CD14-positive monocyte (primary cell): ENCODE measurements around the gene CTNNA2. TPM values are rescaled to one million over a fixed set of nuclear protein-coding genes. Genes with fewer than 3 reads are reported as not detected.

Source experiments
- DNase-seq, 3 donors: peaks; one replicate each; pipeline ENCODE4 v3.0.0-alpha.2; 2011 to 2022
- H2AFZ ChIP-seq: 2 replicates; pipeline ENCODE4 v1.6.0; 2012; ENCODE audit warnings: mild to moderate bottlenecking, low read depth, low read length, inconsistent platforms; ENCODE audit not compliant: insufficient read depth, poor library complexity, severe bottlenecking
- H3K27ac ChIP-seq, 2 donors: 1 replicate in 1 of 2; 2 replicates in 1 of 2; pipeline ENCODE4 v1.5.1; 2012 to 2013; ENCODE audit warnings: low read length in 2 of 2, control low read depth in 1 of 2, inconsistent platforms in 1 of 2, low read depth in 1 of 2, mild to moderate bottlenecking in 1 of 2
- H3K27me3 ChIP-seq, 2 donors: one replicate each; pipeline versions ENCODE4 v1.6.0 to v1.6.1; 2011 to 2013; ENCODE audit warnings: low read length in 2 of 2; ENCODE audit not compliant: control insufficient read depth in 2 of 2, insufficient read depth in 2 of 2
- H3K36me3 ChIP-seq, 2 donors: replicated peaks in 1 of 2; 1 replicate in 1 of 2; 2 replicates in 1 of 2; pipeline versions ENCODE4 v1.5.1 to v1.6.1; 2012 to 2013; ENCODE audit warnings: low read length in 2 of 2, control low read depth in 1 of 2, inconsistent platforms in 1 of 2, mild to moderate bottlenecking in 1 of 2; ENCODE audit not compliant: insufficient read depth in 2 of 2, control insufficient read depth in 1 of 2
- H3K4me1 ChIP-seq, 2 donors: 1 replicate in 1 of 2; 2 replicates in 1 of 2; pipeline versions ENCODE4 v1.5.1 to v1.6.1; 2012 to 2013; ENCODE audit warnings: low read length in 2 of 2, control low read depth in 1 of 2, inconsistent platforms in 1 of 2, mild to moderate bottlenecking in 1 of 2, moderate library complexity in 1 of 2; ENCODE audit not compliant: insufficient read depth in 2 of 2, control insufficient read depth in 1 of 2
- H3K4me2 ChIP-seq: replicated peaks from 2 replicates; pipeline ENCODE3; 2012; ENCODE audit warnings: low read length, moderate library complexity, mild to moderate bottlenecking; ENCODE audit not compliant: poor library complexity, severe bottlenecking; ENCODE audit errors: extremely low read depth
- H3K4me3 ChIP-seq, 3 experiments: fragments of 200-600 bp in 1 of 3; sonication (generic) in 1 of 3; replicated peaks in 1 of 3; 1 replicate in 2 of 3; 2 replicates in 1 of 3; pipeline ENCODE4 v1.5.1; 2011 to 2013; ENCODE audit warnings: low read length in 3 of 3, mild to moderate bottlenecking in 3 of 3, control low read depth in 2 of 3, low read depth in 2 of 3, inconsistent platforms in 1 of 3, moderate library complexity in 1 of 3
- H3K79me2 ChIP-seq: 2 replicates; pipeline ENCODE4 v1.6.0; 2012; ENCODE audit warnings: mild to moderate bottlenecking, control low read depth, inconsistent platforms, low read length, moderate library complexity; ENCODE audit not compliant: insufficient read depth
- H3K9ac ChIP-seq: 2 replicates; pipeline ENCODE4 v1.6.0; 2017; ENCODE audit warnings: low read length, mild to moderate bottlenecking; ENCODE audit not compliant: insufficient read depth, poor library complexity, severe bottlenecking
- H3K9me3 ChIP-seq, 2 donors: replicated peaks in 1 of 2; 1 replicate in 1 of 2; 2 replicates in 1 of 2; pipeline versions ENCODE4 v1.5.1 to v1.6.1; 2012 to 2013; ENCODE audit warnings: low read length in 2 of 2, control low read depth in 1 of 2; ENCODE audit not compliant: control insufficient read depth in 1 of 2, insufficient read depth in 1 of 2
- H4K20me1 ChIP-seq: 2 replicates; pipeline ENCODE4 v1.6.0; 2012; ENCODE audit warnings: mild to moderate bottlenecking, low read length, control low read depth, moderate library complexity; ENCODE audit not compliant: insufficient read depth
- H3K27ac Mint-ChIP-seq, 7 donors: one replicate each; pipeline ENCODE4 v1.8.0; 2020; ENCODE audit warnings: mild to moderate bottlenecking in 7 of 7, mixed read lengths in 7 of 7, moderate library complexity in 6 of 7, inconsistent platforms in 2 of 7
- H3K27me3 Mint-ChIP-seq, 3 donors: one replicate each; pipeline ENCODE4 v1.8.0; 2021 to 2022; ENCODE audit warnings: low read depth in 3 of 3, mild to moderate bottlenecking in 3 of 3, mixed read lengths in 3 of 3, moderate library complexity in 3 of 3, inconsistent platforms in 1 of 3
- H3K36me3 Mint-ChIP-seq, 2 donors: one replicate each; pipeline ENCODE4 v1.8.0; 2020; ENCODE audit warnings: mixed read lengths in 2 of 2, inconsistent platforms in 1 of 2, mild to moderate bottlenecking in 1 of 2
- H3K4me1 Mint-ChIP-seq: one replicate; pipeline ENCODE4 v1.8.0; 2020; ENCODE audit warnings: mild to moderate bottlenecking, mixed read lengths
- H3K4me3 Mint-ChIP-seq, 2 donors: one replicate each; pipeline ENCODE4 v1.8.0; 2020; ENCODE audit warnings: mild to moderate bottlenecking in 2 of 2, mixed read lengths in 2 of 2, moderate library complexity in 1 of 2
- H3K9me3 Mint-ChIP-seq, 7 donors: one replicate each; pipeline ENCODE4 v1.8.0; 2020 to 2022; ENCODE audit warnings: mixed read lengths in 7 of 7, mild to moderate bottlenecking in 6 of 7, moderate library complexity in 6 of 7, inconsistent platforms in 2 of 7
- WGBS: methylation state at CpG from one replicate; pipeline ENCODE4 v1.1.5; 2013; ENCODE audit warnings: missing lambda C conversion rate; ENCODE audit not compliant: insufficient coverage; 5-methylcytosine and 5-hydroxymethylcytosine counted together
- intact Hi-C, 2 donors: fragments of 100-400 bp; cut with micrococcal nuclease; formaldehyde crosslinking; loops; one replicate each; pipeline versions ENCODE4 v1.15.0 to v1.15.1; 2023
- polyA plus RNA-seq, 3 donors: library from polyadenylated mRNA; depleted of rRNA in 1 of 3; unstranded in 2 of 3; stranded (reverse) in 1 of 3; fragments of 300-500 nt in 2 of 3; fragments of >200 nt in 1 of 3; fragmentation: Illumina TruSeq in 2 of 3; gene quantifications; 1 replicate in 2 of 3; 2 replicates in 1 of 3; pipeline ENCODE4 v1.2.3, GENCODE V29; 2012 to 2021
- TF ChIP-seq, protein P1 (sequence below): fragments of 200-600 bp; IDR thresholded peaks from one replicate; pipeline ENCODE4 v1.8.0; 2022; ENCODE audit warnings: antibody characterized with exemption, mild to moderate bottlenecking

CTNNA2 gene
- polyA plus RNA-seq, 3 donors, result not detected

DNA sequence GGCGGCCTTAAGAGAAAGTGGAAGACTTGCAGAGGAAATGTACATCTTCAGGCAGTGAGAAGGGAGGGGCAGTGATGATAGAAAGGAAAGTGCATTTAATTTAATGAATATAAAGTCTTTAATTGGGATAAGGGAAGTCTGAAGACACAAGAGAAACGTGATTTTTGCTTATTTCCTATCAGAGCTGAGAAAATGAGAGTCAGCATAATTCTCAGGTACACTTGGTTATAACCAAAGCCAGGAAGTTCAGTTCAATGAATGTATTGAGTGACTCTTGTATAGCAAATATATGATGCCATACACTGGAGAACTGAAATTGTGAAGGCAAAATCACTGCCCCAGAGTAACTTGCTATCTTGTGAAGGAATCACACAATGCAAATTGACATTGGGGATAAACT lies 535.4 kb downstream of the CTNNA2 start:
- H3K36me3 ChIP-seq, result no peaks in the 10 kb centered on the region
- H3K4me1 ChIP-seq, result no peaks in the 10 kb centered on the region
- Mint-ChIP-seq H3K4me1 (no peaks in the 10 kb centered on the region), H3K27ac (no peak overlapping the region), H3K4me3 (no peak overlapping the region), H3K9me3 (peaks cover 0 to 3% (median 0%) of the 10 kb centered on the region in 7 donors), H3K36me3 (no peaks in the 10 kb centered on the region), H3K27me3 (peaks cover 0 to 4% (median 0%) of the 10 kb centered on the region in 3 donors)
- H2AFZ ChIP-seq, result no peak overlapping the region
- no peak overlapping the region for H3K4me2 ChIP-seq
- TF ChIP-seq, protein P1, sequence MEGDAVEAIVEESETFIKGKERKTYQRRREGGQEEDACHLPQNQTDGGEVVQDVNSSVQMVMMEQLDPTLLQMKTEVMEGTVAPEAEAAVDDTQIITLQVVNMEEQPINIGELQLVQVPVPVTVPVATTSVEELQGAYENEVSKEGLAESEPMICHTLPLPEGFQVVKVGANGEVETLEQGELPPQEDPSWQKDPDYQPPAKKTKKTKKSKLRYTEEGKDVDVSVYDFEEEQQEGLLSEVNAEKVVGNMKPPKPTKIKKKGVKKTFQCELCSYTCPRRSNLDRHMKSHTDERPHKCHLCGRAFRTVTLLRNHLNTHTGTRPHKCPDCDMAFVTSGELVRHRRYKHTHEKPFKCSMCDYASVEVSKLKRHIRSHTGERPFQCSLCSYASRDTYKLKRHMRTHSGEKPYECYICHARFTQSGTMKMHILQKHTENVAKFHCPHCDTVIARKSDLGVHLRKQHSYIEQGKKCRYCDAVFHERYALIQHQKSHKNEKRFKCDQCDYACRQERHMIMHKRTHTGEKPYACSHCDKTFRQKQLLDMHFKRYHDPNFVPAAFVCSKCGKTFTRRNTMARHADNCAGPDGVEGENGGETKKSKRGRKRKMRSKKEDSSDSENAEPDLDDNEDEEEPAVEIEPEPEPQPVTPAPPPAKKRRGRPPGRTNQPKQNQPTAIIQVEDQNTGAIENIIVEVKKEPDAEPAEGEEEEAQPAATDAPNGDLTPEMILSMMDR, result no peak
- H3K27ac ChIP-seq, result no peak overlapping the region
- H4K20me1 ChIP-seq, result no peaks in the 10 kb centered on the region
- 100% methylated on average over 1 of the region's 2 CpGs for WGBS
- no peak overlapping the region for H3K9ac ChIP-seq
- H3K79me2 ChIP-seq, result no peaks in the 10 kb centered on the region
- no peaks in the 10 kb centered on the region for H3K27me3 ChIP-seq
- H3K4me3 ChIP-seq, result no peak overlapping the region
- DNase-seq, result no peak
- intact Hi-C loops, result no loop called here
- no peaks in the 10 kb centered on the region for H3K9me3 ChIP-seq

- Histone ChIP-seq H4K20me1 (no peaks in the 10 kb centered on the region), H3K4me1 (no peaks in the 10 kb centered on the region), H3K27ac (no peak overlapping the region), H3K4me3 (no peak overlapping the region), H3K9me3 (no peaks in the 10 kb centered on the region), H3K79me2 (no peaks in the 10 kb centered on the region), H3K4me2 (no peak overlapping the region), H3K36me3 (no peaks in the 10 kb centered on the region), H3K9ac (no peak overlapping the region), H3K27me3 (no peaks in the 10 kb centered on the region), H2AFZ (no peak overlapping the region)
- Mint-ChIP-seq H3K4me1 (no peaks in the 10 kb centered on the region), H3K9me3 (peaks cover 0 to 3% (median 0%) of the 10 kb centered on the region in 7 donors), H3K36me3 (no peaks in the 10 kb centered on the region), H3K27me3 (peaks cover 0 to 4% (median 0%) of the 10 kb centered on the region in 3 donors), H3K4me3 (no peak overlapping the region), H3K27ac (no peak overlapping the region)
- intact Hi-C loops, result no loop called here
- DNase-seq, result no peak
- 1% methylated on average over 5 of the region's 6 CpGs for WGBS
- TF ChIP-seq, protein P1, result no peak
These were observed 537.4 kb downstream of the CTNNA2 start for GRCh38 chr2:80050246-80050645.
